GM12878 (cell line): ENCODE results near the gene FPR1.
A peak's percentile ranks its signal among the peaks of the same experiment; 100 is the strongest.

Experiments used
- BACH1 ChIP-seq: fragments of 450-650 bp; IDR thresholded peaks from 2 replicates; pipeline ENCODE4 v1.6.1; 2017; ENCODE audit warnings: mild to moderate bottlenecking, borderline replicate concordance
- CHD1 ChIP-seq: IDR thresholded peaks from 2 replicates; pipeline ENCODE4 v1.6.1; 2012; ENCODE audit warnings: low read depth, low read length, improper control_type of control experiment
- FOS ChIP-seq: IDR thresholded peaks from 3 replicates; pipeline ENCODE4 v1.6.1; 2011; ENCODE audit warnings: borderline replicate concordance; ENCODE audit not compliant: insufficient read length; ENCODE audit errors: extremely low read depth
- JUND ChIP-seq: IDR thresholded peaks from 2 replicates; pipeline ENCODE4 v1.6.1; 2012; ENCODE audit warnings: low read depth, mild to moderate bottlenecking, low read length, improper control_type of control experiment, moderate library complexity
- MEF2B ChIP-seq: fragments of 450-650 bp; IDR thresholded peaks from 2 replicates; pipeline ENCODE4 v1.6.1; 2018; ENCODE audit warnings: mild to moderate bottlenecking, moderate library complexity; ENCODE audit not compliant: partially characterized antibody, poor library complexity, severe bottlenecking
- POLR2A ChIP-seq: IDR thresholded peaks from 2 replicates; pipeline ENCODE4 v1.6.1; 2011; ENCODE audit warnings: low read depth, mild to moderate bottlenecking, low read length
- SMAD1 ChIP-seq: fragments of 450-650 bp; IDR thresholded peaks from 2 replicates; pipeline ENCODE4 v1.6.1; 2018; ENCODE audit warnings: mild to moderate bottlenecking, low read depth; ENCODE audit not compliant: partially characterized antibody
- TAF1 ChIP-seq: IDR thresholded peaks from 2 replicates; pipeline ENCODE4 v1.6.1; 2011; ENCODE audit warnings: mild to moderate bottlenecking, low read depth, low read length, borderline replicate concordance
- TF ChIP-seq, protein P1 (sequence below), 3 experiments: IDR thresholded peaks in 2 of 3; conservative IDR thresholded peaks in 1 of 3; 2 replicates each; pipeline ENCODE4 v1.5.1; 2011; ENCODE audit warnings: low read depth in 3 of 3, low read length in 3 of 3, mild to moderate bottlenecking in 3 of 3, control low read depth in 2 of 3, moderate library complexity in 2 of 3, inconsistent platforms in 1 of 3, mixed read lengths in 1 of 3; ENCODE audit not compliant: control insufficient read depth in 2 of 3, insufficient read depth in 1 of 3; ENCODE audit errors: extremely low read depth in 1 of 3

DNA sequence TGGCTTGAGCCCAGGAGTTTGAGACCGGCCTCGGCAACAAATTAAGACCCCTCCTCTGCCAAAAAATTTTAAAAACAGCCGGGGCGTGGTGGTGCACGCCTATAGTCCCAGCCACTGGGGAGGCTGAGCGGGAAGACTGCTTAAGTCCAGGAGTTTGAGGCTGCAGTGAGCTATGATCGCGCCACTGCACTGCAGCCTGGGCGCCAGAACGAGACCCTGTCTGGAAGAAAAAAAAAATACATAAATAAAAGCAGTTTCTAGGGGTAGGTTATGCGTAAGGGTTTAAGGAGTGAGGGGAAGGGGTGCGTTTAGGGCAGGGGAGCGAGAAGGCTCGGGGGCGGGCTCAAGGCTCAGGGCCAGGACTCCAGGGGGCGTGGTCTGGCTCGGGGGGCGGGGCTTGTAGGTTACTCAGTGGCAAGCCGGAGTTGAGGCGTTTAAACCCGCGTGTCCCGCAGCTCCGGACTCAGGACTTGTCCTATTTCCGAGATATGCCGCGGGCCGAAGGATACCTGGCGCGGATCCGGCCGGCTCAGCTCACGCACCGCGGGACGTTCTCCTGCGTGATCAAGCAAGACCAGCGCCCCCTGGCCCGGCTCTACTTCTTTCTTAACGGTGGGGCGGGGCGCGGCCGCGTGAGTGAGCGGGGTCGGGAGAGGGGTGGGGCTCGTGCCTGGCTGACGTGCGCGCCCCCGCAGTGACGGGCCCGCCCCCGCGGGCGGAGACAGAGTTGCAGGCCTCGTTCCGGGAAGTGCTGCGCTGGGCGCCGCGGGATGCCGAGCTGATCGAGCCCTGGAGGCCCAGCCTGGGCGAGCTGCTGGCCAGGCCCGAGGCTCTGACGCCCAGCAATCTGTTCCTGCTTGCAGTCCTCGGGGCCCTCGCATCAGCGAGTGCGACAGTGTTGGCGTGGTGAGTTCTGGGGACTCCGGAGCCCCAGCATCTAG, 47.8 kb downstream of the FPR1 start:
- TF ChIP-seq FOS (no peak), SMAD1 (no peak), MEF2B (no peak), TAF1 (peak; percentile 83; the same call in 1 of the 2 replicates), POLR2A (peak; percentile 99), BACH1 (0 out of 2 replicates have a peak, but pooled peaks have one; percentile 32), JUND (no peak), CHD1 (no peak)
- TF ChIP-seq, protein P1, sequence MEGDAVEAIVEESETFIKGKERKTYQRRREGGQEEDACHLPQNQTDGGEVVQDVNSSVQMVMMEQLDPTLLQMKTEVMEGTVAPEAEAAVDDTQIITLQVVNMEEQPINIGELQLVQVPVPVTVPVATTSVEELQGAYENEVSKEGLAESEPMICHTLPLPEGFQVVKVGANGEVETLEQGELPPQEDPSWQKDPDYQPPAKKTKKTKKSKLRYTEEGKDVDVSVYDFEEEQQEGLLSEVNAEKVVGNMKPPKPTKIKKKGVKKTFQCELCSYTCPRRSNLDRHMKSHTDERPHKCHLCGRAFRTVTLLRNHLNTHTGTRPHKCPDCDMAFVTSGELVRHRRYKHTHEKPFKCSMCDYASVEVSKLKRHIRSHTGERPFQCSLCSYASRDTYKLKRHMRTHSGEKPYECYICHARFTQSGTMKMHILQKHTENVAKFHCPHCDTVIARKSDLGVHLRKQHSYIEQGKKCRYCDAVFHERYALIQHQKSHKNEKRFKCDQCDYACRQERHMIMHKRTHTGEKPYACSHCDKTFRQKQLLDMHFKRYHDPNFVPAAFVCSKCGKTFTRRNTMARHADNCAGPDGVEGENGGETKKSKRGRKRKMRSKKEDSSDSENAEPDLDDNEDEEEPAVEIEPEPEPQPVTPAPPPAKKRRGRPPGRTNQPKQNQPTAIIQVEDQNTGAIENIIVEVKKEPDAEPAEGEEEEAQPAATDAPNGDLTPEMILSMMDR (IDR thresholded peaks at IDR 0.05 in 2 of 3, conservative IDR thresholded peaks at IDR 0.05 in 1 of 3; ENCODE audit: control insufficient read depth in 2 of 3, extremely low read depth in 1 of 3, insufficient read depth in 1 of 3, low read depth in 3 of 3, low read length in 3 of 3) = peak; percentile 30 to 47 (median 39)
